Measurements from ENCODE around the gene SLC9A3. TPM values are rescaled to one million over a fixed set of nuclear protein-coding genes. Genes with fewer than 3 reads are reported as not detected.
A peak's percentile ranks its signal among the peaks of the same experiment; 100 is the strongest.

The SLC9A3 gene
- total and polyA plus RNA-seq, 8 donors = 0.60 to 1.9 (median 0.95) TPM

GRCh38 chr5:556909-557441, 32.7 kb upstream of the SLC9A3 start:
- ATAC-seq = peak; percentile 75 to 85 (median 82)
- no peaks in the 10 kb centered on the region for H3K9me3 ChIP-seq
- no peak overlapping the region for H3K4me3 ChIP-seq
- intact Hi-C loops (cut with DNase I) = no loop called here
- TF ChIP-seq, protein P1, sequence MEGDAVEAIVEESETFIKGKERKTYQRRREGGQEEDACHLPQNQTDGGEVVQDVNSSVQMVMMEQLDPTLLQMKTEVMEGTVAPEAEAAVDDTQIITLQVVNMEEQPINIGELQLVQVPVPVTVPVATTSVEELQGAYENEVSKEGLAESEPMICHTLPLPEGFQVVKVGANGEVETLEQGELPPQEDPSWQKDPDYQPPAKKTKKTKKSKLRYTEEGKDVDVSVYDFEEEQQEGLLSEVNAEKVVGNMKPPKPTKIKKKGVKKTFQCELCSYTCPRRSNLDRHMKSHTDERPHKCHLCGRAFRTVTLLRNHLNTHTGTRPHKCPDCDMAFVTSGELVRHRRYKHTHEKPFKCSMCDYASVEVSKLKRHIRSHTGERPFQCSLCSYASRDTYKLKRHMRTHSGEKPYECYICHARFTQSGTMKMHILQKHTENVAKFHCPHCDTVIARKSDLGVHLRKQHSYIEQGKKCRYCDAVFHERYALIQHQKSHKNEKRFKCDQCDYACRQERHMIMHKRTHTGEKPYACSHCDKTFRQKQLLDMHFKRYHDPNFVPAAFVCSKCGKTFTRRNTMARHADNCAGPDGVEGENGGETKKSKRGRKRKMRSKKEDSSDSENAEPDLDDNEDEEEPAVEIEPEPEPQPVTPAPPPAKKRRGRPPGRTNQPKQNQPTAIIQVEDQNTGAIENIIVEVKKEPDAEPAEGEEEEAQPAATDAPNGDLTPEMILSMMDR (IDR thresholded peaks at IDR 0.05) = no peak
- peak; percentile 8 to 66 (median 42) for DNase-seq
- 28 to 34% methylated on average over 19 of the region's 19 CpGs for WGBS, 2 donors
- no peaks in the 10 kb centered on the region for H3K27me3 ChIP-seq
- FAIRE-seq = no peak
- no peak overlapping the region for H3K27ac ChIP-seq
- peaks cover 0 to 4% (median 0%) of the 10 kb centered on the region in 3 donors for H3K4me1 ChIP-seq
- H3K36me3 ChIP-seq = no peaks in the 10 kb centered on the region

GRCh38 chr5:555058-555623, 30.9 kb upstream of the SLC9A3 start:
- DNase-seq = peak; percentile 0 to 70 (median 15)
- ATAC-seq = no peak
- H3K9me3 ChIP-seq = no peaks in the 10 kb centered on the region
- H3K4me1 ChIP-seq = peaks cover 0 to 4% (median 0%) of the 10 kb centered on the region in 3 donors
- no peaks in the 10 kb centered on the region for H3K36me3 ChIP-seq
- TF ChIP-seq, protein P1 (IDR thresholded peaks at IDR 0.05) = no peak
- no peaks in the 10 kb centered on the region for H3K27me3 ChIP-seq
- H3K27ac ChIP-seq = no peak overlapping the region
- no peak for FAIRE-seq
- 94 to 96% methylated on average over 12 to 27 of the region's 27 CpGs for WGBS, 2 donors
- no peak overlapping the region for H3K4me3 ChIP-seq
- intact Hi-C loops (cut with DNase I) = no loop called here

GRCh38 chr5:554284-554988, 30.2 kb upstream of the SLC9A3 start:
- no peak for FAIRE-seq
- Histone ChIP-seq H3K27me3 (no peaks in the 10 kb centered on the region), H3K36me3 (no peaks in the 10 kb centered on the region), H3K27ac (no peak overlapping the region), H3K4me3 (no peak overlapping the region), H3K4me1 (peaks cover 0 to 4% (median 0%) of the 10 kb centered on the region in 3 donors), H3K9me3 (no peaks in the 10 kb centered on the region)
- ATAC-seq = no peak
- TF ChIP-seq, protein P1 (IDR thresholded peaks at IDR 0.05) = no peak
- intact Hi-C loops (cut with DNase I) = no loop called here
- DNase-seq = peak in 5 of 6 donors; percentile 0 to 52 (median 10)
- 90 to 92% methylated on average over 30 to 40 of the region's 40 CpGs for WGBS, 2 donors

GRCh38 chr5:553874-554273, 29.6 kb upstream of the SLC9A3 start:
- intact Hi-C loops (cut with DNase I) = no loop called here
- no peaks in the 10 kb centered on the region for H3K27me3 ChIP-seq
- H3K9me3 ChIP-seq = no peaks in the 10 kb centered on the region
- no peak overlapping the region for H3K4me3 ChIP-seq
- H3K4me1 ChIP-seq = peaks cover 0 to 4% (median 0%) of the 10 kb centered on the region in 3 donors
- ATAC-seq (peak in 3 of 4 donors; percentile 70 to 83 (median 79)), FAIRE-seq (no peak), DNase-seq (peak in 5 of 6 donors; percentile 13 to 61 (median 21))
- TF ChIP-seq, protein P1 (IDR thresholded peaks at IDR 0.05) = no peak
- 19 to 25% methylated on average over 13 of the region's 13 CpGs for WGBS, 2 donors
- no peak overlapping the region for H3K27ac ChIP-seq
- no peaks in the 10 kb centered on the region for H3K36me3 ChIP-seq

Measured in pancreas (tissue), 10 donors.